ENCODE data around the gene APBB2.

DNA sequence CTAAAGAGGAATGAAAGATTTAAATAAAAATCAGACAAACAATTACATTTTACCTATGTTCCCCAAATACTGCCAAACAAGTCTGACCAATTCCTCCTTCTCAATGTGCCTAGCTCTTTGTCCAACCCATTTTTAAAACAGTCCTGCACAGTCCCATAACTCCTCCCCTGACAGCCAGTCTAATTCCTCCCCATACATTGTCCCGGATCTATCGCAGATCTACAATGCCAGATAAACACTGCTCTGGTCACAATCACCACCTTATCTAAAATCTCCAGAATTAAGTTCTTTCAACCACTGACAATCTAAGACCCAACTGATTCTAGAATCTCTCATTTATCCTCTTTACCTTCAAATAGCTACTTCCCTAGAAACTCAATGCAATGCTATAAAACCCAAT, 176.0 kb downstream of the APBB2 start:
- TF ChIP-seq, protein P1, sequence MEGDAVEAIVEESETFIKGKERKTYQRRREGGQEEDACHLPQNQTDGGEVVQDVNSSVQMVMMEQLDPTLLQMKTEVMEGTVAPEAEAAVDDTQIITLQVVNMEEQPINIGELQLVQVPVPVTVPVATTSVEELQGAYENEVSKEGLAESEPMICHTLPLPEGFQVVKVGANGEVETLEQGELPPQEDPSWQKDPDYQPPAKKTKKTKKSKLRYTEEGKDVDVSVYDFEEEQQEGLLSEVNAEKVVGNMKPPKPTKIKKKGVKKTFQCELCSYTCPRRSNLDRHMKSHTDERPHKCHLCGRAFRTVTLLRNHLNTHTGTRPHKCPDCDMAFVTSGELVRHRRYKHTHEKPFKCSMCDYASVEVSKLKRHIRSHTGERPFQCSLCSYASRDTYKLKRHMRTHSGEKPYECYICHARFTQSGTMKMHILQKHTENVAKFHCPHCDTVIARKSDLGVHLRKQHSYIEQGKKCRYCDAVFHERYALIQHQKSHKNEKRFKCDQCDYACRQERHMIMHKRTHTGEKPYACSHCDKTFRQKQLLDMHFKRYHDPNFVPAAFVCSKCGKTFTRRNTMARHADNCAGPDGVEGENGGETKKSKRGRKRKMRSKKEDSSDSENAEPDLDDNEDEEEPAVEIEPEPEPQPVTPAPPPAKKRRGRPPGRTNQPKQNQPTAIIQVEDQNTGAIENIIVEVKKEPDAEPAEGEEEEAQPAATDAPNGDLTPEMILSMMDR (IDR thresholded peaks at IDR 0.05): no peak
- no peak for TF ChIP-seq EP300 (IDR thresholded peaks at IDR 0.05)
